Left forelimb (tissue), 1 donor: Measurements from ENCODE around the gene TAF4B.
"Not testable (repeated sequence)": the region's sequence is repeated elsewhere in the genome, so short reads cannot be mapped to it uniquely, and the experiment has no call there.

Experiments used
- DNase-seq: peaks from one replicate; pipeline ENCODE4 v3.0.0-alpha.2; 2018; ENCODE audit warnings: low spot score

TAF4B gene, protein sequence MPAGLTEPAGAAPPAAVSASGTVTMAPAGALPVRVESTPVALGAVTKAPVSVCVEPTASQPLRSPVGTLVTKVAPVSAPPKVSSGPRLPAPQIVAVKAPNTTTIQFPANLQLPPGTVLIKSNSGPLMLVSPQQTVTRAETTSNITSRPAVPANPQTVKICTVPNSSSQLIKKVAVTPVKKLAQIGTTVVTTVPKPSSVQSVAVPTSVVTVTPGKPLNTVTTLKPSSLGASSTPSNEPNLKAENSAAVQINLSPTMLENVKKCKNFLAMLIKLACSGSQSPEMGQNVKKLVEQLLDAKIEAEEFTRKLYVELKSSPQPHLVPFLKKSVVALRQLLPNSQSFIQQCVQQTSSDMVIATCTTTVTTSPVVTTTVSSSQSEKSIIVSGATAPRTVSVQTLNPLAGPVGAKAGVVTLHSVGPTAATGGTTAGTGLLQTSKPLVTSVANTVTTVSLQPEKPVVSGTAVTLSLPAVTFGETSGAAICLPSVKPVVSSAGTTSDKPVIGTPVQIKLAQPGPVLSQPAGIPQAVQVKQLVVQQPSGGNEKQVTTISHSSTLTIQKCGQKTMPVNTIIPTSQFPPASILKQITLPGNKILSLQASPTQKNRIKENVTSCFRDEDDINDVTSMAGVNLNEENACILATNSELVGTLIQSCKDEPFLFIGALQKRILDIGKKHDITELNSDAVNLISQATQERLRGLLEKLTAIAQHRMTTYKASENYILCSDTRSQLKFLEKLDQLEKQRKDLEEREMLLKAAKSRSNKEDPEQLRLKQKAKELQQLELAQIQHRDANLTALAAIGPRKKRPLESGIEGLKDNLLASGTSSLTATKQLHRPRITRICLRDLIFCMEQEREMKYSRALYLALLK

GRCh38 chr18:26226229-26227050 lies at the start of gene TAF4B:
Gene TAF4B, plus strand, starts transcription at chr18:26226445. Its CDS starts 489 bp downstream, at chr18:26226934.
- DNase-seq: peak; percentile 98

DNA sequence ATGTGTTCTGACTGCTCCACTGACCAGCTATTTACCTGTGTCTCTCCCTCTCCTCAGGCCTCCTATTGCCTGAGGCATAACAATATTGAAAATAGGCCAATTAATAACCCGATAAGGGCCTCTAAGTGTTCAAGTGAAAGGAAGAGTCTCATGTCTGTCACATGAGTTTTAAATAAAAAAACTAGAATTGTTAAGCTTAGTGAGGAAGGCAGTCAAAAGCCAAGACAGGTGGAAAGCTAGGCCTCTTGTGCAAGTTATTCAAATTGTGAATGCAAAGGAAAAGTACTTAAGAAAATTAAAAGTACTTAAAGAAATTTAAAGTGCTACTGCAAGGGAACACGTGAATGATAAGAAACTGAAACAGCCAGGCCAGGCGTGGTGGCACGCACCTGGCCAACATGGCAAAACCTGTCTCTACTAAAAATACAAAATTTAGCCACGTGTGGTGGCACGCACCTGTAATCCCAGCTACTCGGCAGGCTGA lies 44.9 kb upstream of the TAF4B start:
- DNase-seq: no peak

GRCh38 chr18:26183395-26184112 lies 42.7 kb upstream of the TAF4B start:
- DNase-seq: no peak

- no peak for DNase-seq
Measured at GRCh38 chr18:26185267-26185666, 41.0 kb upstream of the TAF4B start.

DNA sequence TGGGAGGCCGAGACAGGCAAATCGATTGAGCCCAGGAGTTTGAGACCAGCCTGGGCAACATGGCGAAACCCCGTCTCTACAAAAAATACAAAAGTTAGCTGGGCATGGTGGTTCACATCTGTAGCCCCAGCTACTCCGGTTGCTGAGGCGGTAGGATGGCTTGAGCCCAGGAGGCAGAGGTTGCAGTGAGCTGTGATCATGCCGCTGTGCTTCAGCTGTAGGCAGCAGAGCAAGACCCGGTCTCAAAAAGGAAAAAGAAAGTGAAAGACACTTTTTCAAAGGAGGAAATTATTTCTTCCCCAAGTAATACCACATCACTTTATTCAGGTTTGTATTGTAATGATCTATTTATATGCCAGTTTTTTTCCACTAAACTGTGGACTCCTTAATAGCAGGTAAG lies 35.7 kb upstream of the TAF4B start:
- no peak for DNase-seq

- DNase-seq: no peak
Measured at GRCh38 chr18:26192233-26192632, 34.0 kb upstream of the TAF4B start.

GRCh38 chr18:26196605-26197004 lies 29.6 kb upstream of the TAF4B start:
- no peak for DNase-seq

- not testable (repeated sequence) for DNase-seq
Measured at GRCh38 chr18:26202001-26202400, 24.2 kb upstream of the TAF4B start.

GRCh38 chr18:26205318-26205717 lies 20.9 kb upstream of the TAF4B start:
- no peak for DNase-seq

DNA sequence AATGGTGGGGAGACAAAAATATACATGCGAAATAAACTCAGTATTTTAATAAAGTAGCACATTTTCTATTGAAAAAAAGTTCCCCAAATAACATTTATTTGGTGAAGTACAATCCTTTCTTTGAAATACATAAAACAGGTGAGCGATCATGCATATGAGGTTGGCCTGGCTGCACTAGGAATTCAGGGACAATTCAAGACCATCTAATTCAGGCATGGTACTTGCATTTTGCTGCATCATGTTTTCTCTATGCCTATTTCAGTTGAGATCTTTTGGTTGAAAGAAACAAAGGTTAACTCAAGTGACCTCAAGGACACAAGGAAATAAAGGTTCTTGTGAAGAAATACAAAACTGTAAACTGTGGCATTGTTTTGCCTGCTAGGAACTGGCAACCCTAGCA lies 19.8 kb upstream of the TAF4B start:
- no peak for DNase-seq

DNA sequence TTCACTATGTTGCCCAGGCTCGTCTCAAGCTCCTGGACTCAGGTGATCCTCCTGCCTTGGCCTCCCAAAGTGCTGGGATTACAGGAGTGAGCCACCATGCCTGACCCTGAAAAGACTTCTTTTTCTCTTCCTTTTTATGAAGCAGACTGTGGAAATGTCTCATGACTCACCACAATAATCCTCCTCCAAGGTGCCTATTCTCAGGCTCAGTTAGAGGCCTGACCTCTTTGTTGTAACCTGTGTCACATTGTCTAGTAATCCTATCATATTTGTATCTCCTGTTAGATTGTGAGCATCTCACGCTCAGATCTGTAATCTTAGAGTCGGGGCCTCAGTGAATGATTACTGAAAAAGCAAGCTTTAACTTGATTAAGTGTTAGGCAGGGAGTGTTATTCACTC lies 18.3 kb upstream of the TAF4B start:
- DNase-seq: no peak

DNA sequence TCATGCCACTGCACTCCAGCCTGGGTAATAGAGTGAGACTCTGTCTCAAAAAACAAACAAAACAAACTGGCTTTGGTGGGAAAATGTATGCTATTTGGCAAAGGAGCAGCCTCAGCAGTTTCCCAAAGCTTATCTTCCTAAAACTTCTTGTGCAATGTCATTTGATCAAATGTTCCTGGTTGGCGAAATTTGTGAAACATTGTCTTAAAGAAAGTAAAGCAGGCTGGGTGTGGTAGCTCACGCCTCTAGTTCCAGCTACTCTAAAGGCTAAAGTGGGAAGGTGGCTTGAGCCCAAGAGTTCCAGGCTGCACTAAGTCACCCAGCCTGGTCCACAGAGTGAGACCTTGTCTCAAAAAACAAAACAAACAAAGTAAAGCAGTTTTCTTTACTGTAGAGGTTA lies 17.3 kb upstream of the TAF4B start:
- no peak for DNase-seq

GRCh38 chr18:26210147-26210546 lies 16.1 kb upstream of the TAF4B start:
- DNase-seq: no peak

DNA sequence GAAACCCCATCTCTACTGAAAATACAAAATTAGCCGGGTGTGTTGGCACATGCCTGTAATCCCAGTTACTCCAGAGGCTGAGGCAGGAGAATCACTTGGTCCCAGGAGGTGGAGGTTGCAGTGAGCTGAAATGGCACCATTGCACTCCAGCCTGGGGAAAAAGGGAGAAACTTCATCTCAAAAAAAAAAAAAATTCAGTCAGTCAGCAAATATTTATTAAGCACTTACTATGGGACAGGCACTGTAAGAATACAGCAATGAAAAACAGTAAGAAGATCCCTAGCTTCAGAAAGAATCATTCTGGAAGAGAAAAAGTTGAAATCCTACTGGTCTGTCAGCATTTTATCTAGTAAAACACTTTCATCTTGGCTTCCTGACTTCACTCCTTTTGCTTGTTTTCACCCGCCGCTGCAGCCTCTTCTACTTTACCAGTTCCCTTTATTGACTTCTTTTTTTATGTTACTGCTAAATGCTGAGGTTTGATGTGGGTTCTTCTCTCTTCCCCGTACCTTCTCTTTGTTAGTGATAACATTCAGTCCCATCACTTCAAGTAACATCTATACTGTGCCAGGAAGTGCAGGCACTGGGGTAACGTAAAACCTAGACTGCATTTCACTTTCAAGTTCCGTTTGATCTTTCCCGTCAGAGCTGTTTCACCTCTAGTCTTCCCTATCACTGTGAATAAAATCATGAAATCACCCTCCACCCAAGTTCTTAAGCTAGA lies 10.8 kb upstream of the TAF4B start:
- no peak for DNase-seq

- DNase-seq: no peak
Measured at GRCh38 chr18:26225022-26225693, 1.1 kb upstream of the TAF4B start.

GRCh38 chr18:26225915-26226228 lies 373 bp upstream of the TAF4B start:
- DNase-seq: no peak

- no peak for DNase-seq
Measured at GRCh38 chr18:26227051-26227670, 916 bp downstream of the TAF4B start.

GRCh38 chr18:26228562-26229260 lies 2.5 kb downstream of the TAF4B start:
- DNase-seq: no peak

DNA sequence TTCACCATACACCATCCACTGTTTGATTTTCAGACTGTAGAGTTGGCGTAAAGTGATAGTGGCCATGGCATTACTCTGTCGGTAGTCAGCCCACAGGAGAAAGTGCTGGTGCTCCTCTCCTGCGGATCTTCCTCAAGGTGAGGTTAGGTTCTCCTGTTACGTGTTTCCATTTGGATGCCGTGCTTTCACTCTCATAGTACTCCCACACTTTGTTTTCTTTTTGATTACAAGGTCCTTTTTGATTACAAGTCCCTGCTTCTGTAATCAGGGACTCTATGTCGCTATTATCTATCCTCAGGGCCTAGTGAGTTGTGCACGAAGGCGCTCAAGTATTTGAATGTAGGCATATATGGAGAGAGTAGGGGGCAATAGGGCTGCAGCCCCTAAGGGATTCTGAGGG lies 4.3 kb downstream of the TAF4B start:
- DNase-seq: no peak
